AG09319 (cell line): ENCODE data around the gene DUOX1.

Experiments used
- DNase-seq: peaks from one replicate; pipeline ENCODE4 v3.0.0-alpha.2; 2010; ENCODE audit warnings: low read depth; ENCODE audit errors: extremely low read depth
- TF ChIP-seq, protein P1 (sequence below): IDR thresholded peaks from 2 replicates; pipeline ENCODE4 v1.5.1; 2011; ENCODE audit warnings: low read depth, mild to moderate bottlenecking, inconsistent platforms, low read length, moderate library complexity

Gene DUOX1

DNA sequence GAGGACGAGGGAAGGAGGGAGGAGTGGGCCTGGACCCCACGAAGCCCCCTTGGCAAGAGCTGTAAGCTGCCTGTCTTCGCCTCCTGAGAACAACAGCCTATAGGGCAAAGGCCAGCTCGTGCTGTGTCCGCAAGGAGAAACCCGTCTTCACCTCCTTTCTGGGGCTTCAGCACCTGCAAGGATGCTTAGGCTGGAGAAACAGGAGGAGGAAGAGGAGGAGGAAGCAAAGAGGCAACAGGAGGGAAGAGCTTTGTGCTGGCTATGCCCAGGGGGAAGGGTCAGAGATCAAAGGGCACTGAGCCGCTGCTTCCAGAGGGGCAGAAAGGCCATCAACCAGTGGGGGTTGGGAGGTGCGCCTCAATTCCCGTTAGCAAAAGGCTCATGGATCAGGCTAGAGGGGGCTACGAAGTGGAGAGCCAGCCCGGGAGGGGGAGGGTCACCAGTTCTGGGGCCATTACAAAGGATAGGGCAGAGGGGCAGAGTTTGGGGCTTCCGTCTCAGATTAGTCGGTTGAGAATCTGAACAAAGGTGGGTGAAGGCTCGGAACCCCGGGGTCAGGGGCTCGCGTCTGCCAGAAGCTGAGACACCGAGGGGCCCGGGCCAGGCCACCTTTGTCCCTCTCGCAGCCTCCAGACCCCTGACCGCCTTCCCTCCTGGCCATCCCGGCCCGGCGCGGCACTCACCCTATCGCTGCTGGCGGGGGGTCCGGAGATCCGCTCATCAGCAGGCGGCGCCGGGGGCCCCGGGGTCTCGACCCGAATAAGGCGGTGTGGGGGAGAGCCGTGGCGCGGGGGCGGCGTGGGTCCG lies 57.2 kb downstream of the DUOX1 start:
- no peak for DNase-seq
- TF ChIP-seq, protein P1, sequence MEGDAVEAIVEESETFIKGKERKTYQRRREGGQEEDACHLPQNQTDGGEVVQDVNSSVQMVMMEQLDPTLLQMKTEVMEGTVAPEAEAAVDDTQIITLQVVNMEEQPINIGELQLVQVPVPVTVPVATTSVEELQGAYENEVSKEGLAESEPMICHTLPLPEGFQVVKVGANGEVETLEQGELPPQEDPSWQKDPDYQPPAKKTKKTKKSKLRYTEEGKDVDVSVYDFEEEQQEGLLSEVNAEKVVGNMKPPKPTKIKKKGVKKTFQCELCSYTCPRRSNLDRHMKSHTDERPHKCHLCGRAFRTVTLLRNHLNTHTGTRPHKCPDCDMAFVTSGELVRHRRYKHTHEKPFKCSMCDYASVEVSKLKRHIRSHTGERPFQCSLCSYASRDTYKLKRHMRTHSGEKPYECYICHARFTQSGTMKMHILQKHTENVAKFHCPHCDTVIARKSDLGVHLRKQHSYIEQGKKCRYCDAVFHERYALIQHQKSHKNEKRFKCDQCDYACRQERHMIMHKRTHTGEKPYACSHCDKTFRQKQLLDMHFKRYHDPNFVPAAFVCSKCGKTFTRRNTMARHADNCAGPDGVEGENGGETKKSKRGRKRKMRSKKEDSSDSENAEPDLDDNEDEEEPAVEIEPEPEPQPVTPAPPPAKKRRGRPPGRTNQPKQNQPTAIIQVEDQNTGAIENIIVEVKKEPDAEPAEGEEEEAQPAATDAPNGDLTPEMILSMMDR: no peak

DNA sequence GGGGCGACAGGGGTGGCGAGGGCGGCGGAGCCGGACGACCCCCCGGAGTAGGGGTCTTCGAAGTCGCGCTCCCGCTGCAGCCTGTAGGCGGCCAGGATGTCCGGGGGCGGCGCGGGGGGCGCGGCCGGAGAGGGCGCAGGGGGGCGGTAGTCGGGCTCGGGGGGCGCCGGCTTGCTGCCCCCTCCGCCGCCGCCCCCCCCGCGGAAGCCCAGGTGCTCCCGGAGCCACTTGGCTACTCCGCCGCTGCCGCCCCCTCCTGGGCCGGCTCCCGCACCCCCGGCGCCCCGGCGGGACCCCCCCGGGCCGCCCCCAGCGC lies 57.7 kb downstream of the DUOX1 start:
- DNase-seq: no peak
- TF ChIP-seq, protein P1: no peak

DNA sequence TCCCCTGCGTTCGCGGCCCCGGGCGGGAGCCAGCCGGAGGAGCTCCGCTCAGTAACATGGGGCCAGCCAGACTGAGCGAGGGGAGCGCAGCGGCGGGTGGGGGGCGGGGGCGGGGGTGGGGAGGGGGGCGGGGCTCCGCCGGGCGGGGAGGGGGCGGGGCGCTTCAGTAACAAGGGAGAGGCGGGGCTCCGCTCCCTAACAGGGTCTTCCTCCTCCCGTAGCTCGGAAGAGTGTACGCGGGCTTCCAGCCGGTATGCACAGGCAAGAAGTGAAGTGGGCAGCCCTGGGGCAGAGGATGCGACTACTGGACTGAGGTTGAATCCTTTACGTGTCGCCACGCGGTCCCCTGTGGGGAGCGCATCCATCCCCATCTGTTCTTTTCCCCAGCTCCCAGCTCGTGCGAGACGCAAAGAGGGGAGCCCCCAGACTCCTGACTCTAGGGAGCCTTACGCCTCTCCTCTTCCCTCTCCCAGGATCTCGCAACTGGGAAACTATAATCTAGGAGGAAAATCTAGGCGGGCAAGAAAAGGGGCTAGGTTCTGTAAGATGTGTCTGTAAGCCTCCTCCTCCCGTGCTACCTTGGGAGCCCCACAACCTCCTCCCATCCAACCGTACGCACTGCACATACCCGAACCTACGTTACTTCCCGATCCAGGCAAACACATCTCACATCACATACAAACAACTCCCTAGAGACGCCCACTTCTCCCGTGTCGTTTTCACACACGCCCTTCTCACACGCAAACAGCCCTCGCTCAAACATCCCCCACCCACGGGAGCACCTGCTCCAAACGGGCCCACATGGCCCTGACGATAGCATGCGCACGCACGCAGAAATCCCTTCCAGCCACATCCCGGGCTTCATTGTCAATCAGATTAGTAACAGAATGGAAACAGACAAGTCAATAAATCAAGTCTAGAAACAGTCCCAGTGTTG lies 58.4 kb downstream of the DUOX1 start, which contains the start of gene SHF:
TSS of gene SHF (minus strand) at position 73 of the 937 bp plus-strand sequence. CDS start at position 58, 15 bp downstream.
- TF ChIP-seq, protein P1: no peak
- DNase-seq: no peak

DNA sequence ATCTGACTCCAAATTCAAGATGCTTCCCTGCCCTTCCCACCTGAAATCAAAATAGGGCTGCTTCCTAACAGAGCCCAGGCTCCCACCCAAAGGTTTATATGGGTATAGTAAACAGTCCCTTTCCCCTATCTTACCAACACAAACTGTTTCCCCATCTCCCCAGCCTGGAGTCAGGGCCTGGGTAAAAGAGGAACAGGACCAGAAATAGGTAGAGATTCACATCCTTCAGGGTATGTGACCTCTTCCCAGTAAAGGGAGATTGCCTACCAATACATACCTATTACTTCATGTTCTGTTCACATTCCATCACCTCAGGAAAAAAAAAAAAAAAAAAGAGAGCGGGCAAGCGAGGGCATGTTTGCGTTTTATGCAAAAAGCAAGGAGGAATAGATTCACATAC lies 67.7 kb downstream of the DUOX1 start:
- TF ChIP-seq, protein P1: no peak
- no peak for DNase-seq

DNA sequence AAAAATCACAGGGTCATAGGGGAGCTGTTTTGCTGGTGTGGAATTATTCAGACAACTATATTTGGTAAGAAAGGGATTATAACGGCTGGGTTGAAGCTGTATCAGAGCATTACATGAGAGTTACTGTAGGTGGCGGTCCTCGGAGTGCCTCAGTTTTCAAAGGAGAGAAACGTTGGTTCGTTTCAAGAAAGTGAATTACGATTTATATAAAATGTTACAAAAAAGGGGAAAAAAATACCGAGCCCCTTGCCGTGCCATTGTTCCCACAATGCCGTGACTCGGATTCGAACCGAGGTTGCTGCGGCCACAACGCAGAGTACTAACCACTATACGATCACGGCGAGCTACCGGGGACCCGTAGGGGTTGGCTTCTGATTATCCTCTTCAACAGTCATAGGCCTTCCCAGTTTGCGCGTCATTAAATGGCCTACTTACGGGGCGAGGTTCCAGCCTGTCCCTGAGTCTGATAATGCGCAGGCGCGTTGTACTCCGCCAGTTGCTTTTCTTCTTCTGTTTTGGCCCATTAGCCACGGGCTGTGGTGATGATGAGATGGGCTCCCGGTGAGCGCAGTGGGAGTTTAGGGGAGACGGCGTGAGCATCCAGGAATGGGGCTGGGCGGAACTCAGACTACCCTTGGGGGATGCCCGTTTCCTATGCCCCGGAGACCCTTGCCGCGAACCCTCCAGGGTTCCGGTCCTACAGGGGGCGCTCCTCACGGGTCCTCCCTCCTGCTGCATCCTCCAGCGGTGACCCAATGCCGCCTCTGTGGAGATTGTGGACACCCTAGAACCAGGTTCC lies 68.7 kb downstream of the DUOX1 start:
- DNase-seq: peak; percentile 97
- TF ChIP-seq, protein P1: peak; percentile 95

DNA sequence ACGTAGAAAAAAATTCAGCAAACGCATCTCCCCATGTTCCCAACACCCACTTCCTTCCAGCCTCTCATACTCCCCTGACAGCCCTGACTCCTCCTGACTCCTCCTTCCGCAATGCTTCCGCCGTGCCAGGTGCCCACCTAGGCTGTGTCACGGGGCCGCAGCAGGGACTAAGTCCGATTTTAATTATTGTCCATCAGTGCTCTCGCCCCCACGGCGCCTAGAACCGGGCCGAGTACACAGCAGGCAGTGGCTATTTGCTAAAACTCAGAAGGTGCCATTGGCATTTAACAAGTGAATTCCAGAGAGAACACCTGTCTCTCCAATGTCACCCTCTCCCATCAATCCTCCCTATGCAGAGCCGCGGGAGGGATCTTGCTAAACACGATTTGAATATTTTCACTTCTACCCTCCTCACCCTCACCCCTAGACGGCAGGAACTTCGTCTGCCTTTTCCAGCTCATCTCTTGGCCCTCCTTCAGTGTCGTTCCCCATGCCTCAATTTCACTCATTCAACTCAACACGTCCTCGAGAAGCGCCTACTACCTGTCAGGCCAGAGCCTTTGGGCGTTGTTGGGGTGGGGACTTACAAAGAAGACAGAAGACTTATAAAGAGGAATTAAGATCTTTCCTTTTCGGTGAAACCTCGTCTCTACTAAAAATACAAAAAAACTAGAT lies 69.5 kb downstream of the DUOX1 start:
- DNase-seq: no peak
- TF ChIP-seq, protein P1: no peak
